ENCODE data around the gene KLHL29. TPM values are rescaled to one million over a fixed set of nuclear protein-coding genes. Genes with fewer than 3 reads are reported as not detected.

KLHL29 gene
- total and polyA plus RNA-seq, 2 donors (not counting 3 experiments of a cell fraction or from before 2014, with no cell fraction given) = 4.6 to 12.7 TPM

- Histone ChIP-seq H2AFZ (ENCODE audit: low read depth, low read length) (no peak overlapping the region), H4K20me1 (replicated peaks; ENCODE audit: control insufficient read depth, extremely low read depth, insufficient read depth, low read length) (no peaks in the 10 kb centered on the region), H3K9me1 (replicated peaks; ENCODE audit: control insufficient read depth, extremely low read depth, insufficient read depth, low read length) (no peaks in the 10 kb centered on the region), H3K36me3 (ENCODE audit: control insufficient read depth in 2 of 2, extremely low read depth in 1 of 2, insufficient read depth in 2 of 2, low read length in 2 of 2) (no peaks in the 10 kb centered on the region), H3K4me1 (ENCODE audit: control insufficient read depth, extremely low read depth, insufficient read depth, low read length) (no peaks in the 10 kb centered on the region), H3K4me2 (ENCODE audit: insufficient read depth, low read length) (no peak overlapping the region), H3K9me3 (replicated peaks; ENCODE audit: control insufficient read depth, insufficient read depth, low read length) (no peaks in the 10 kb centered on the region), H3K79me2 (ENCODE audit: control insufficient read depth, insufficient read depth, low read length) (no peaks in the 10 kb centered on the region), H3K9ac (replicated peaks; ENCODE audit: extremely low read depth, insufficient read depth, low read length) (no peak overlapping the region), H3K27me3 (ENCODE audit: control insufficient read depth in 2 of 2, insufficient read depth in 2 of 2, low read length in 2 of 2) (no peaks in the 10 kb centered on the region), H3K27ac (ENCODE audit: insufficient read depth, low read depth, low read length) (no peak overlapping the region), H3K4me3 (replicated peaks in 1 of 3; ENCODE audit: insufficient read depth in 1 of 3, low read depth in 1 of 3, low read length in 3 of 3) (no peak overlapping the region)
- TF ChIP-seq FOS (IDR thresholded peaks at IDR 0.05; ENCODE audit: borderline replicate concordance, insufficient read depth, low read length) (no peak), MYC (IDR thresholded peaks at IDR 0.05; ENCODE audit: low read depth, low read length) (no peak), GATA2 (IDR thresholded peaks at IDR 0.05; ENCODE audit: insufficient read depth, insufficient read length, low read depth, low read length) (no peak), EZH2 (IDR thresholded peaks at IDR 0.05; ENCODE audit: borderline replicate concordance, low read depth, low read length, severe bottlenecking) (no peak), POLR2AphosphoS5 (IDR thresholded peaks at IDR 0.05; ENCODE audit: insufficient read depth, low read depth, low read length) (no peak), POLR2A (IDR thresholded peaks at IDR 0.05; ENCODE audit: low read depth, low read length) (no peak), CTCF (IDR thresholded peaks at IDR 0.05; ENCODE audit: extremely low read depth in 1 of 2, insufficient read depth in 1 of 2, low read depth in 1 of 2, low read length in 2 of 2) (no peak), MAX (IDR thresholded peaks at IDR 0.05; ENCODE audit: insufficient read depth, insufficient read length) (no peak), JUN (IDR thresholded peaks at IDR 0.05; ENCODE audit: borderline replicate concordance, insufficient read depth, insufficient read length, low read depth) (no peak)
- dilution Hi-C loops (cut with MboI; ENCODE audit: extremely low pct_ligation_motif_present, low sequenced_read_pairs) = no loop called here
- intact Hi-C loops (cut with micrococcal nuclease) = no loop called here
- no TSS peak for BruUV-seq (replicated peaks)
- POLR2A ChIA-PET = no interaction called here
- FAIRE-seq (no peak), DNase-seq (ENCODE audit: low read depth, low spot score) (no peak)
- CTCF ChIA-PET = interaction anchor here (0.6 to 1.8 kb wide), 4 partner anchors 11 to 111 kb away, joined by 3 to 8 read pairs (median 4); no protein-coding TSS in a partner anchor
These were observed 131.7 kb downstream of the KLHL29 start for GRCh38 chr2:23516520-23517256.

All from endothelial cell of umbilical vein (primary cell).